ENCODE results near the gene TRAPPC1.

- TF ChIP-seq, protein P1, sequence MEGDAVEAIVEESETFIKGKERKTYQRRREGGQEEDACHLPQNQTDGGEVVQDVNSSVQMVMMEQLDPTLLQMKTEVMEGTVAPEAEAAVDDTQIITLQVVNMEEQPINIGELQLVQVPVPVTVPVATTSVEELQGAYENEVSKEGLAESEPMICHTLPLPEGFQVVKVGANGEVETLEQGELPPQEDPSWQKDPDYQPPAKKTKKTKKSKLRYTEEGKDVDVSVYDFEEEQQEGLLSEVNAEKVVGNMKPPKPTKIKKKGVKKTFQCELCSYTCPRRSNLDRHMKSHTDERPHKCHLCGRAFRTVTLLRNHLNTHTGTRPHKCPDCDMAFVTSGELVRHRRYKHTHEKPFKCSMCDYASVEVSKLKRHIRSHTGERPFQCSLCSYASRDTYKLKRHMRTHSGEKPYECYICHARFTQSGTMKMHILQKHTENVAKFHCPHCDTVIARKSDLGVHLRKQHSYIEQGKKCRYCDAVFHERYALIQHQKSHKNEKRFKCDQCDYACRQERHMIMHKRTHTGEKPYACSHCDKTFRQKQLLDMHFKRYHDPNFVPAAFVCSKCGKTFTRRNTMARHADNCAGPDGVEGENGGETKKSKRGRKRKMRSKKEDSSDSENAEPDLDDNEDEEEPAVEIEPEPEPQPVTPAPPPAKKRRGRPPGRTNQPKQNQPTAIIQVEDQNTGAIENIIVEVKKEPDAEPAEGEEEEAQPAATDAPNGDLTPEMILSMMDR (IDR thresholded peaks at IDR 0.05): no peak
- TF ChIP-seq POLR2A (IDR thresholded peaks at IDR 0.05) (no peak), POLR2AphosphoS5 (IDR thresholded peaks at IDR 0.05) (no peak), EP300 (IDR thresholded peaks at IDR 0.05; ENCODE audit: low read depth) (no peak)
These were observed 741 bp upstream of the TRAPPC1 start for GRCh38 chr17:7932483-7932891.
